ENCODE results near the gene GJB2.

DNA sequence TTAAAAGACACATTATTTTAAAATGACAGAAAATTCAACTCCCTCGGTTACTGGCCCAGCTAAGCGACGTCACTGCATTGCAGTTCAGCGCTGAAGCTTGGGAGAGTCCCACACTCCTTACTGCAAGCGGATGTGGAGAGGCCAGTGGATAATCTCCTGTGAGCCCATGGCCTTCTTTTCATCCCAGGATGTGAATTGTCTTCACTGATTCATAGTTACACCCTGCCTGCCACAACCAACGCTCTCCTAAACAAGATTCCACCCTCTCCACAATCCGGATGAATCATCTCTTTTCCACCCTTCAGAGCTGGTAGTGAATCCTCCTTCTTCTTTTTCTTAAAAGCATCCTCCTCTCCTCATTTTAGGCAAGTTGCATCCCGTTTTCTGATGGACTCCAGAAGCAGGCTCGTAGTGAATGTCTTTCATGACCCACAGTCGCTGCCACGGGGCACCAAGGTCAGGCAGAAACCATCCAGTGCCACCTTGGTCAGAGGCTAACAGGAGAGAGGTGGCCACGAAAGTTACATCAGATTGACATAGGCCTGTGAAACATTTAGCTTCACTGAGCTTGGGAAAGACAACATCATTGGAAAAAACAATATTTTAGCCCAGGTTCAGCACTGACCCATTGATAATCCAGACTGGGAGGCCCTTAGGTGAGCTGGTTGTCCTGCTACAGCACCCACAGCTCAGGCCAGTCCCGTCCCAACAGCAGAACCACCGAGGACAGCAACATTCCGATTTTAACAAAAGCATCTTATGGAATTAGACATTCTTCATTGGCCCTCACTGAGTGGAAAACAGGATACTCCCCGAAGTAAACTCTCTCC lies 2.0 kb downstream of the GJB2 start:
- TF ChIP-seq CTCF (IDR thresholded peaks at IDR 0.05 in 4 of 5, conservative IDR thresholded peaks at IDR 0.05 in 1 of 5): no peak
- TF ChIP-seq POLR2A (IDR thresholded peaks at IDR 0.05): no peak
